ENCODE results near the gene DPP6. TPM values are rescaled to one million over a fixed set of nuclear protein-coding genes. Genes with fewer than 3 reads are reported as not detected.
"Not testable (repeated sequence)": the region's sequence is repeated elsewhere in the genome, so short reads cannot be mapped to it uniquely, and the experiment has no call there.

The DPP6 gene
- total RNA-seq, 2 experiments from 2014 or later: not detected

GRCh38 chr7:154148791-154149516, 96.8 kb downstream of the DPP6 start:
- H3K36me3 Mint-ChIP-seq (ENCODE audit: low read depth); H3K27me3 Mint-ChIP-seq; H3K27ac Mint-ChIP-seq; H3K4me1 Mint-ChIP-seq; H3K9me3 Mint-ChIP-seq; DNase-seq; CTCF ChIA-PET; H3K4me3 Mint-ChIP-seq; POLR2A ChIA-PET: not testable (repeated sequence)

- H3K4me1 Mint-ChIP-seq; H3K27ac Mint-ChIP-seq; H3K4me3 Mint-ChIP-seq; CTCF ChIA-PET; H3K9me3 Mint-ChIP-seq; H3K27me3 Mint-ChIP-seq; POLR2A ChIA-PET; DNase-seq; H3K36me3 Mint-ChIP-seq (ENCODE audit: low read depth): not testable (repeated sequence)
Measured at GRCh38 chr7:154150656-154151055, 98.5 kb downstream of the DPP6 start.

GRCh38 chr7:154151306-154151705, 99.1 kb downstream of the DPP6 start:
- H3K27me3 Mint-ChIP-seq; H3K36me3 Mint-ChIP-seq (ENCODE audit: low read depth); H3K4me1 Mint-ChIP-seq; DNase-seq; H3K9me3 Mint-ChIP-seq; H3K4me3 Mint-ChIP-seq; POLR2A ChIA-PET; H3K27ac Mint-ChIP-seq; CTCF ChIA-PET: not testable (repeated sequence)

- DNase-seq; CTCF ChIA-PET; POLR2A ChIA-PET; H3K4me1 Mint-ChIP-seq; H3K36me3 Mint-ChIP-seq (ENCODE audit: low read depth); H3K4me3 Mint-ChIP-seq; H3K27ac Mint-ChIP-seq; H3K9me3 Mint-ChIP-seq; H3K27me3 Mint-ChIP-seq: not testable (repeated sequence)
Measured at GRCh38 chr7:154155928-154156327, 103.7 kb downstream of the DPP6 start.

- H3K9me3 Mint-ChIP-seq; H3K27me3 Mint-ChIP-seq; H3K4me1 Mint-ChIP-seq; DNase-seq; CTCF ChIA-PET; H3K36me3 Mint-ChIP-seq (ENCODE audit: low read depth); H3K27ac Mint-ChIP-seq; H3K4me3 Mint-ChIP-seq; POLR2A ChIA-PET: not testable (repeated sequence)
Measured at GRCh38 chr7:154162921-154163320, 110.7 kb downstream of the DPP6 start.

GRCh38 chr7:154163642-154164041, 111.4 kb downstream of the DPP6 start:
- H3K9me3 Mint-ChIP-seq; H3K27ac Mint-ChIP-seq; CTCF ChIA-PET; H3K27me3 Mint-ChIP-seq; DNase-seq; H3K4me1 Mint-ChIP-seq; H3K4me3 Mint-ChIP-seq; POLR2A ChIA-PET; H3K36me3 Mint-ChIP-seq (ENCODE audit: low read depth): not testable (repeated sequence)

- Mint-ChIP-seq H3K9me3 (peaks cover 4% of the 10 kb centered on the region), H3K27me3 (no peaks in the 10 kb centered on the region), H3K4me3 (no peak overlapping the region), H3K27ac (no peak overlapping the region), H3K36me3 (ENCODE audit: low read depth) (no peaks in the 10 kb centered on the region), H3K4me1 (no peaks in the 10 kb centered on the region)
- ChIA-PET POLR2A (no interaction called here), CTCF (no interaction called here)
- no peak for DNase-seq
Measured at GRCh38 chr7:154167051-154167450, 114.9 kb downstream of the DPP6 start.

GRCh38 chr7:154167807-154168206, 115.6 kb downstream of the DPP6 start:
- no peak for DNase-seq
- H3K27me3 Mint-ChIP-seq: no peaks in the 10 kb centered on the region
- no peaks in the 10 kb centered on the region for H3K4me1 Mint-ChIP-seq
- POLR2A ChIA-PET: no interaction called here
- H3K9me3 Mint-ChIP-seq: peaks cover 4% of the 10 kb centered on the region
- H3K4me3 Mint-ChIP-seq: no peak overlapping the region
- CTCF ChIA-PET: no interaction called here
- H3K36me3 Mint-ChIP-seq (ENCODE audit: low read depth): no peaks in the 10 kb centered on the region
- no peak overlapping the region for H3K27ac Mint-ChIP-seq

- ChIA-PET CTCF (interaction anchor here (1.0 kb wide), 1 partner anchor 17 kb away, joined by 3 read pairs; no protein-coding TSS in a partner anchor), POLR2A (no interaction called here)
- Mint-ChIP-seq H3K27ac (no peak overlapping the region), H3K36me3 (ENCODE audit: low read depth) (no peaks in the 10 kb centered on the region), H3K4me3 (no peak overlapping the region), H3K27me3 (no peaks in the 10 kb centered on the region), H3K9me3 (peaks cover 2% of the 10 kb centered on the region), H3K4me1 (no peaks in the 10 kb centered on the region)
- no peak for DNase-seq
Measured at GRCh38 chr7:154171422-154171821, 119.2 kb downstream of the DPP6 start.

GRCh38 chr7:154172236-154172635, 120.0 kb downstream of the DPP6 start:
- POLR2A ChIA-PET: no interaction called here
- no peak for DNase-seq
- H3K4me3 Mint-ChIP-seq: no peak overlapping the region
- no peak overlapping the region for H3K27ac Mint-ChIP-seq
- CTCF ChIA-PET: no interaction called here
- no peaks in the 10 kb centered on the region for H3K36me3 Mint-ChIP-seq (ENCODE audit: low read depth)
- no peaks in the 10 kb centered on the region for H3K27me3 Mint-ChIP-seq
- H3K4me1 Mint-ChIP-seq: no peaks in the 10 kb centered on the region
- H3K9me3 Mint-ChIP-seq: peaks cover 6% of the 10 kb centered on the region

- H3K9me3 Mint-ChIP-seq: peaks cover 5% of the 10 kb centered on the region
- POLR2A ChIA-PET: no interaction called here
- no peak overlapping the region for H3K27ac Mint-ChIP-seq
- H3K4me3 Mint-ChIP-seq: no peak overlapping the region
- DNase-seq: no peak
- H3K36me3 Mint-ChIP-seq (ENCODE audit: low read depth): no peaks in the 10 kb centered on the region
- CTCF ChIA-PET: no interaction called here
- H3K27me3 Mint-ChIP-seq: no peaks in the 10 kb centered on the region
- no peaks in the 10 kb centered on the region for H3K4me1 Mint-ChIP-seq
Measured at GRCh38 chr7:154177584-154177983, 125.4 kb downstream of the DPP6 start.

- H3K36me3 Mint-ChIP-seq (ENCODE audit: low read depth): no peaks in the 10 kb centered on the region
- DNase-seq: no peak
- H3K4me1 Mint-ChIP-seq: no peaks in the 10 kb centered on the region
- CTCF ChIA-PET: no interaction called here
- H3K27ac Mint-ChIP-seq: no peak overlapping the region
- POLR2A ChIA-PET: no interaction called here
- no peak overlapping the region for H3K4me3 Mint-ChIP-seq
- no peaks in the 10 kb centered on the region for H3K27me3 Mint-ChIP-seq
- H3K9me3 Mint-ChIP-seq: peaks cover 5% of the 10 kb centered on the region
Measured at GRCh38 chr7:154178895-154179294, 126.7 kb downstream of the DPP6 start.

GRCh38 chr7:154183482-154183881, 131.3 kb downstream of the DPP6 start:
- no peaks in the 10 kb centered on the region for H3K9me3 Mint-ChIP-seq
- no peak for DNase-seq
- H3K4me1 Mint-ChIP-seq: no peaks in the 10 kb centered on the region
- H3K27me3 Mint-ChIP-seq: no peaks in the 10 kb centered on the region
- ChIA-PET POLR2A (no interaction called here), CTCF (no interaction called here)
- no peaks in the 10 kb centered on the region for H3K36me3 Mint-ChIP-seq (ENCODE audit: low read depth)
- H3K27ac Mint-ChIP-seq: no peak overlapping the region
- H3K4me3 Mint-ChIP-seq: no peak overlapping the region

- H3K36me3 Mint-ChIP-seq (ENCODE audit: low read depth): no peaks in the 10 kb centered on the region
- no peak for DNase-seq
- no peaks in the 10 kb centered on the region for H3K27me3 Mint-ChIP-seq
- no peak overlapping the region for H3K27ac Mint-ChIP-seq
- POLR2A ChIA-PET: no interaction called here
- CTCF ChIA-PET: no interaction called here
- peaks cover 2% of the 10 kb centered on the region for H3K9me3 Mint-ChIP-seq
- H3K4me1 Mint-ChIP-seq: no peaks in the 10 kb centered on the region
- H3K4me3 Mint-ChIP-seq: no peak overlapping the region
Measured at GRCh38 chr7:154183946-154184345, 131.7 kb downstream of the DPP6 start.

Data from activated CD4-positive, alpha-beta T cell treated with anti-CD3 and anti-CD28 coated beads, Interleukin-2, amount 10 ng/mL, durations not matched to agents 7 days and 5 days (primary cell).